Right renal pelvis (tissue), 4 donors: ENCODE data around the gene TM9SF4. TPM values are rescaled to one million over a fixed set of nuclear protein-coding genes. Genes with fewer than 3 reads are reported as not detected.
A peak's percentile ranks its signal among the peaks of the same experiment; 100 is the strongest.
"Not testable (repeated sequence)": the region's sequence is repeated elsewhere in the genome, so short reads cannot be mapped to it uniquely, and the experiment has no call there.

Experiments used
- DNase-seq, 4 donors: peaks; one replicate each; pipeline ENCODE4 v3.0.0-alpha.2; 2013; ENCODE audit warnings: low read depth in 4 of 4, low spot score in 3 of 4, missing footprints in 1 of 4
- polyA plus RNA-seq, 4 donors: library from polyadenylated mRNA; unstranded; fragments of 120-200 nt; gene quantifications; one replicate each; pipeline ENCODE4 v1.2.1, GENCODE V29; 2013; ENCODE audit not compliant: insufficient read length in 4 of 4

TM9SF4 gene
- polyA plus RNA-seq, 4 donors = 69.8 to 74.8 (median 73.5) TPM

GRCh38 chr20:32153771-32154170 is 44.3 kb downstream of the TM9SF4 start:
- no peak for DNase-seq

GRCh38 chr20:32155017-32155981 is 45.8 kb downstream of the TM9SF4 start:
- peak; percentile 32 to 50 (median 40) for DNase-seq

- DNase-seq = no peak
Observed at GRCh38 chr20:32157611-32158010, 48.1 kb downstream of the TM9SF4 start.

- no peak for DNase-seq
Observed at GRCh38 chr20:32158351-32158750, 48.8 kb downstream of the TM9SF4 start.

- no peak for DNase-seq
Observed at GRCh38 chr20:32158943-32159660, 49.6 kb downstream of the TM9SF4 start.

- DNase-seq = no peak
Observed at GRCh38 chr20:32159766-32160221, 50.3 kb downstream of the TM9SF4 start.

- DNase-seq = no peak
Observed at GRCh38 chr20:32160341-32160740, 50.8 kb downstream of the TM9SF4 start.

GRCh38 chr20:32162351-32162750 is 52.8 kb downstream of the TM9SF4 start:
- DNase-seq = no peak

GRCh38 chr20:32163951-32164350 is 54.4 kb downstream of the TM9SF4 start:
- no peak for DNase-seq

- DNase-seq = no peak
Observed at GRCh38 chr20:32164984-32165735, 55.6 kb downstream of the TM9SF4 start.

- no peak for DNase-seq
Observed at GRCh38 chr20:32165836-32166545, 56.5 kb downstream of the TM9SF4 start.

- no peak for DNase-seq
Observed at GRCh38 chr20:32167552-32167951, 58.0 kb downstream of the TM9SF4 start.

- no peak for DNase-seq
Observed at GRCh38 chr20:32168184-32168910, 58.8 kb downstream of the TM9SF4 start.

GRCh38 chr20:32177696-32178095 is 68.2 kb downstream of the TM9SF4 start:
- not testable (repeated sequence) for DNase-seq

- no peak for DNase-seq
Observed at GRCh38 chr20:32179515-32179914, 70.0 kb downstream of the TM9SF4 start.

GRCh38 chr20:32179934-32180333 is 70.4 kb downstream of the TM9SF4 start:
- no peak for DNase-seq

GRCh38 chr20:32181606-32182005 is 72.1 kb downstream of the TM9SF4 start:
- DNase-seq = no peak

- DNase-seq = no peak
Observed at GRCh38 chr20:32183947-32184635, 74.6 kb downstream of the TM9SF4 start.
